Measurements from ENCODE around the gene NECAB3. TPM values are rescaled to one million over a fixed set of nuclear protein-coding genes. Genes with fewer than 3 reads are reported as not detected.

The NECAB3 gene
- total and polyA plus RNA-seq, 3 experiments from 2014 or later, result 2.7 to 20.6 (median 19.0) TPM

DNA sequence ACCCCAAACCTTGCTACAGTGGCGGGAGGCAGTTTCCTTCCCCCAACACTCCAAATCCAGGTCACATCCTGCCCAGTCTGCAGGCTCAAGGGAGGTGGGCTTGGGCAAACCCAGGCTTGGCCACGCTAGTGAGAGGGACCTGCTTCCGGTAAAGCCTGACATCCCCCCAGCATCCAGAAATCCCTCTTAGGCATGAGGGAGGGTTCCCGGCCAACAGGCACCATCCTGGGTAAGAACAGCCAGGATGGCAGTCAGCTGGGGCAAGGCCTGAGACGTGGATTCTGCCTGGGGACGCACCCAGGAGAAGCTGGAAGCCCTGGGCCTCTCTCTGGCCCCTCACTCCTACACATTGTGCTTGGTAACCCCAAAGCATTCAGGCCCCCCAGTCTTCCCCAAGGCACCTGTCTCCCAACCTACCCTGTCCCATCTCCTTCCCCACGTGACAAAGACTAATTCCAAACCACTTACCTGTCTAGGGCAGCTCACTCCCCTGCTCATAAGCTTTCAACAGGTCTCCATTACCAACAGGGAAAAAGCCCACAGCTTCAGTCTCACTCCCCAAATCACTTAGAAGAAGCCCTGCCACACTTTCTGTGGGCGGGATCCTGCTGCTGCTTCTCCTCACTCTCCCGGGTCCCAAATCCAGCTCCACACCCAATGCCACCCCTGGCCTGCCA lies 10.0 kb downstream of the NECAB3 start:
- Histone ChIP-seq H3K27ac (ENCODE audit: low read depth, low read length) (peak overlapping the region; percentile 89), H3K27me3 (ENCODE audit: insufficient read depth, low read length, poor library complexity, severe bottlenecking) (no peaks in the 10 kb centered on the region), H3K36me3 (ENCODE audit: insufficient read depth, low read length) (no peaks in the 10 kb centered on the region), H3K9me3 (ENCODE audit: low read length) (no peaks in the 10 kb centered on the region), H3K4me1 (ENCODE audit: insufficient read depth, low read length) (peaks cover 33% of the 10 kb centered on the region), H3K4me3 (ENCODE audit: low read length) (peak overlapping the region; percentile 73)
- peaks cover 34 to 54% (median 37%) of the 10 kb centered on the region in 3 donors for H3K4me1 Mint-ChIP-seq
- ChIA-PET CTCF (interaction anchor here (0.7 to 7.2 kb wide), 10 partner anchors 12 to 221 kb away, joined by 3 to 87 read pairs (median 4); partner anchors contain the start of genes CBFA2T2 and SNTA1), POLR2A (interaction anchor here (0.6 to 2.8 kb wide), 7 partner anchors 10 to 307 kb away, joined by 3 to 16 read pairs (median 4); partner anchors contain the start of genes CBFA2T2, PXMP4 and SNTA1)
- no peak for DNase-seq
- H3K36me3 Mint-ChIP-seq, result peaks cover 0 to 5% (median 0%) of the 10 kb centered on the region in 3 donors
- H3K9me3 Mint-ChIP-seq, result no peaks in the 10 kb centered on the region
- H3K27me3 Mint-ChIP-seq, result no peaks in the 10 kb centered on the region
- H3K27ac Mint-ChIP-seq, result peak overlapping the region; percentile 89 to 98 (median 94)
- H3K4me3 Mint-ChIP-seq, result peak overlapping the region; percentile 81 to 93 (median 85)

DNA sequence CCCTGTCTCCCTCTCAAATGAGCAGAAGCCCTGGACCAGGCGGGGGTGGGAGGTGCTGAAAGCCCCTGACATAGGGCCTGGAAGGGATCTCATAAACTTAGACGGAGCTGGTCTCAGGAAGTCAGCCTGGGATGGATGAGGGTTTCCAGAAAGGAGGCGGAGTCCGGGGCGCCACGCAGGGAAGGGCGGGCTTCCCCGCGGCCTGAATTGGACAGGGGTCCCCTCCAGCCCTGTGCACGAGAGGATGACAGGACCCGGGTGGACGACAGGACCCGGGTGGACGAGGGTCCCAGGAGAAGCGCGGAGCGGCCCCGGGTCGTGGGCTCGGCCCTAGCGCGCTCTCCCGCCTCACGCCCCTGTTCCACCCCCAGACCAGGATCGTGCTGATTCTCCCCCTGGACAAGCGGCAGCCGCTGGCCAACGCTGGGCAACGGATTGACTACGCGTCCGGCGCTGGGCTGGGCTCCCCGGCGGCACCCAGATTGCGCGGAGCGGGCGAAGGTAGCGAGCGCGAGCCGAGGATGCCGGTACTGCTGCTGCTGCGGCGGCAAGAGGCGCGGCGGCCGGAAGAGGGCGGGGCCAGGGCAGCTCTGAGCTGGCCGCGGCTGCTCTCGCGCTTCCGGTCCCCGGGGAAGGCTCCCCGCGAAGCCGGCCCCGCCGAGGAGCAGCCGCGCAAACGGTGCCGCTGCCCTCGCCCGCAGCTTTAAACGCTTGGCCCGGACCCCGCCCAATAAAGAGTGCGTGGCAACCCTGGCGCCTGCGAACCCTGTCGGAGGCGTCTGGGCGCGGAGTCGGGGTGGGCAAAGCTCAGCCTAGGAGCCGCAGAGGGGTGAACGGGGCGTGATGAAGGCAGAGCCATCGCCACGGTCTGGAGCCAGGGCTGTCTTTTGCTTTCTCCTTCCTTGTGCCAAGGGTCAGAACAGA lies 10.8 kb downstream of the NECAB3 start:
- Histone ChIP-seq H3K9me3 (ENCODE audit: low read length) (no peaks in the 10 kb centered on the region), H3K4me1 (ENCODE audit: insufficient read depth, low read length) (peaks cover 30% of the 10 kb centered on the region), H3K27me3 (ENCODE audit: insufficient read depth, low read length, poor library complexity, severe bottlenecking) (no peaks in the 10 kb centered on the region), H3K36me3 (ENCODE audit: insufficient read depth, low read length) (no peaks in the 10 kb centered on the region), H3K27ac (ENCODE audit: low read depth, low read length) (peak overlapping the region; percentile 89), H3K4me3 (ENCODE audit: low read length) (peak overlapping the region; percentile 73)
- no peaks in the 10 kb centered on the region for H3K27me3 Mint-ChIP-seq
- peak; percentile 77 to 89 (median 78) for DNase-seq
- ChIA-PET CTCF (interaction anchor here (1.2 to 7.2 kb wide), 7 partner anchors 11 to 206 kb away, joined by 3 to 87 read pairs (median 5); no protein-coding TSS in a partner anchor), POLR2A (interaction anchor here (0.5 to 2.8 kb wide), 13 partner anchors 9 to 449 kb away, joined by 3 to 16 read pairs (median 4); partner anchors contain the start of genes CBFA2T2, EIF2S2, PXMP4 and RALY)
- H3K9me3 Mint-ChIP-seq, result no peaks in the 10 kb centered on the region
- H3K4me1 Mint-ChIP-seq, result peaks cover 34 to 48% (median 36%) of the 10 kb centered on the region in 3 donors
- H3K27ac Mint-ChIP-seq, result peak overlapping the region; percentile 89 to 98 (median 94)
- peak overlapping the region; percentile 81 to 93 (median 85) for H3K4me3 Mint-ChIP-seq
- H3K36me3 Mint-ChIP-seq, result peaks cover 0 to 9% (median 0%) of the 10 kb centered on the region in 3 donors

DNA sequence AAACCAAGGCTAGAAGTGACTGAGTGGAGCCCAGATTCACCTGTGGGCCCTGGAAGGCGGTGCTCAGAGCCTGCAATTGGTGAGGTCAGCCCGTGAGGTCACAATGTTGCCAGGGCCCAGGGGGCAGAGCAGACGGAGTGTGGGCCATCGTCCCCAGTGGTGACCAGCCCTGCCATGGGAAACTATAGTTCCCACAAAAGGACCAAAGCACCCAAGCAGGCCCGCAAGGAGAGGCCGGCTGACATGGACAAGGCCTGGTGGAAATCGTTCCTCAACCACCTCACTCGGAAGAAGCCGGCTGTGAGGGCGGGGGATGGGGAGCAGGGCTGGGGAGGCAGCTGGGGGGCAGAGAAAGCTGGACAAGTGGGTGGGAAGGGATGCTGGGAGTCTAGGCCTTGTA lies 12.1 kb downstream of the NECAB3 start, which contains the start of gene C20orf144:
Gene C20orf144 (plus strand): TSS at position 156 of the 400 bp plus-strand sequence. CDS start 19 bp downstream, at position 175.
- DNase-seq, result no peak
- H3K27me3 Mint-ChIP-seq, result no peaks in the 10 kb centered on the region
- H3K4me1 Mint-ChIP-seq, result peaks cover 31 to 42% (median 31%) of the 10 kb centered on the region in 3 donors
- H3K4me3 ChIP-seq (ENCODE audit: low read length), result peak within 1 kb of the TSS; percentile 73
- H3K27me3 ChIP-seq (ENCODE audit: insufficient read depth, low read length, poor library complexity, severe bottlenecking), result no peaks in the 10 kb centered on the region
- POLR2A ChIA-PET, result interaction anchor here (0.5 to 1.6 kb wide), 2 partner anchors 104 to 450 kb away, joined by 3 to 7 read pairs; partner anchors contain the start of gene EIF2S2
- peak within 1 kb of the TSS; percentile 77 to 97 (median 90) for H3K27ac Mint-ChIP-seq
- peak within 1 kb of the TSS; percentile 89 for H3K27ac ChIP-seq (ENCODE audit: low read depth, low read length)
- peaks cover 25% of the 10 kb centered on the region for H3K4me1 ChIP-seq (ENCODE audit: insufficient read depth, low read length)
- H3K36me3 ChIP-seq (ENCODE audit: insufficient read depth, low read length), result no peaks in the 10 kb centered on the region
- H3K9me3 Mint-ChIP-seq, result no peaks in the 10 kb centered on the region
- no peaks in the 10 kb centered on the region for H3K9me3 ChIP-seq (ENCODE audit: low read length)
- CTCF ChIA-PET, result interaction anchor here (1.1 to 7.2 kb wide), 2 partner anchors 10 to 17 kb away, joined by 4 to 87 read pairs; no protein-coding TSS in a partner anchor
- H3K4me3 Mint-ChIP-seq, result peak within 1 kb of the TSS; percentile 81 to 93 (median 85)
- H3K36me3 Mint-ChIP-seq, result peaks cover 0 to 8% (median 0%) of the 10 kb centered on the region in 3 donors

DNA sequence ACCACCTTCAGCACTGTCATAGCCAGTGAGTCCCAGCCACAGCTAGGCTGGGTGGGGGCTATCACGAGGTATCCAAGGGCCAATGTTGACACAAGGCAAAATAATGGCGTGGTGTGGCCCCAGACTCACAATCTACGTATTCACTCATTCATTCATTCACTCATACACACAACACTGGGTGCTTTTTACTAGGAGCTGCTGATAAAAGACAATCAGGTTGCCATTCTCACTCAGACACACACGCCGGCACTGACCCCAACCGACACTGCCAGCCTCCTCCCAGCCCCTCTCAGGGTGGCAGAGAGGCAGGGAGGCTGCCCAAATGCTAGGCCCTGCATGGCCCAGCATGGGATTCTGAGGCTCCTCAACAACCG lies 13.6 kb downstream of the NECAB3 start:
- ChIA-PET POLR2A (no interaction called here), CTCF (no interaction called here)
- Histone ChIP-seq H3K27me3 (ENCODE audit: insufficient read depth, low read length, poor library complexity, severe bottlenecking) (no peaks in the 10 kb centered on the region), H3K4me3 (ENCODE audit: low read length) (no peak overlapping the region), H3K4me1 (ENCODE audit: insufficient read depth, low read length) (peaks cover 18% of the 10 kb centered on the region), H3K36me3 (ENCODE audit: insufficient read depth, low read length) (no peaks in the 10 kb centered on the region), H3K27ac (ENCODE audit: low read depth, low read length) (no peak overlapping the region), H3K9me3 (ENCODE audit: low read length) (no peaks in the 10 kb centered on the region)
- Mint-ChIP-seq H3K4me1 (peaks cover 25 to 34% (median 26%) of the 10 kb centered on the region in 3 donors), H3K4me3 (no peak overlapping the region), H3K27ac (peak overlapping the region in 3 of 8 donors; percentile 42 to 91 (median 50)), H3K36me3 (peaks cover 0 to 4% (median 0%) of the 10 kb centered on the region in 3 donors), H3K9me3 (no peaks in the 10 kb centered on the region), H3K27me3 (no peaks in the 10 kb centered on the region)
- no peak for DNase-seq

DNA sequence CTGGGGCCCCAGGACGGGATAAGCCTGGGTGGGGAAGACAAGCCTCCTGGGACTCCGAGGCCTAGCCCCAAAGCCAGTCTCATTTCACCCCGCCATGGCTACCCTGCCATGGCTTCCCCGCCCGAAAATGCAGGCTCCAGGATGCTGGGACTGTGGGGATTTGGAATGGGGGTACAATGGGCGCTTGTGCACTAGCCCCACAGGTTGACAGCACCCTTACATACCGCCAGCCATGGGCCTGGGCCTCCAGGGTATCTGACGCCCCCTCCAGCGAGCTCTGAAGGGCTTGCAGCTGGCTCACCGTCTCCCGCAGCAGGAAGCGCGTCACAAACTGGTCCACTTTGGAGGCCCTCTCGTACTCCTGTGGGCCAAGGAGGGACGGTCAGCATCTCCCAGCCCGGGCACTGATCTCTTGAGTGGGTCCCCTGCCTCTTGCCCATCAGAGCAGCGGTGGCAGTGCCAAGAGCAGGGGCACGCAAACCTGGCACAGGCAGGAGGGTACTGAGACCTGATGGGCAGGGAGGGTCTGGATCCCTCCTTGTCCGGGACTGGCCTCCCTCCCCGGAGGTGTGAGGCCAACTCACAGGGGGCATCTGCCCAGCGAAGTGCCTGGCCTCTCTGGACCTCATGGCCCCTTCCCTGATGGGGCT lies 14.1 kb downstream of the NECAB3 start:
- DNase-seq, result no peak
- ChIA-PET CTCF (no interaction called here), POLR2A (no interaction called here)
- no peak overlapping the region for H3K27ac ChIP-seq (ENCODE audit: low read depth, low read length)
- Mint-ChIP-seq H3K9me3 (no peaks in the 10 kb centered on the region), H3K27me3 (no peaks in the 10 kb centered on the region), H3K27ac (no peak overlapping the region), H3K4me3 (no peak overlapping the region), H3K36me3 (peaks cover 0 to 4% (median 0%) of the 10 kb centered on the region in 3 donors), H3K4me1 (peaks cover 21 to 29% (median 23%) of the 10 kb centered on the region in 3 donors)
- H3K9me3 ChIP-seq (ENCODE audit: low read length), result no peaks in the 10 kb centered on the region
- no peaks in the 10 kb centered on the region for H3K27me3 ChIP-seq (ENCODE audit: insufficient read depth, low read length, poor library complexity, severe bottlenecking)
- H3K36me3 ChIP-seq (ENCODE audit: insufficient read depth, low read length), result no peaks in the 10 kb centered on the region
- peaks cover 18% of the 10 kb centered on the region for H3K4me1 ChIP-seq (ENCODE audit: insufficient read depth, low read length)
- H3K4me3 ChIP-seq (ENCODE audit: low read length), result no peak overlapping the region

DNA sequence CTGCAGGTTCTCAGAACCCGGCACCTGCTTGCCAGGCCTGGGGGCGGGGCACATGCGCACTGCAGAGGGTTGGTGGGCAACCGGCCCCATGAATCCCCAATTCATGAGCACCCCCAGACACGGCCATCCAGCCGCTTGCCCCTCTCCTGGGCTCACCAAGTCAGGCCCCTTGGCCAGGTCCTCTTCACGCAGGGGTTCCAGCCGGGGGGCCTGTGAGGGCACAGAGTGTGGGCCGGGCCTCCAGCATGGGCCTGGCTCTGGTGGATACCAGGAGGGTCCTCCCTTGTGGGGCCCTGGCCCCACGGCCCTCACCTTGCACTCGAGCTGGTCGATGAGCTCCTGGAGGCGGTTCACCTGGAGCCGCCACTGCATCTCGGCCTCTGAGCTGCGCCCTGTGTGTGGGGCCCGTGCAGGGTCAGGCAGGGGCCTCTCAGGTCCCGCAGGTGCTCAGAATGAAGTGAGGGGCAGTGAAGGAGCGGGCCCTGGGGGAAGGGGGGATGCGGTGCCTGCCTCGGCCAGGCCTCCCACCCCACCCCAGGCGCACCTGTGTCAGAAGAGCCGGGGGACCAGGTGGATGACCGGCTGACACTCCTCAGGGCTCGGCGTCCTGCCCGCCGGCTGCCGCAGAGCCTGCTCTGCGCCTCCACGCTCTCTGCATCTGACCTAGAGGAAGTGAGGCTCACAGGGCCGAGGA lies 14.7 kb downstream of the NECAB3 start:
- no peak for DNase-seq
- no peaks in the 10 kb centered on the region for H3K27me3 ChIP-seq (ENCODE audit: insufficient read depth, low read length, poor library complexity, severe bottlenecking)
- peaks cover 14 to 22% (median 17%) of the 10 kb centered on the region in 3 donors for H3K4me1 Mint-ChIP-seq
- CTCF ChIA-PET, result no interaction called here
- POLR2A ChIA-PET, result no interaction called here
- no peaks in the 10 kb centered on the region for H3K9me3 ChIP-seq (ENCODE audit: low read length)
- peaks cover 0 to 4% (median 0%) of the 10 kb centered on the region in 3 donors for H3K36me3 Mint-ChIP-seq
- H3K27ac ChIP-seq (ENCODE audit: low read depth, low read length), result no peak overlapping the region
- no peaks in the 10 kb centered on the region for H3K9me3 Mint-ChIP-seq
- no peak overlapping the region for H3K27ac Mint-ChIP-seq
- peaks cover 16% of the 10 kb centered on the region for H3K4me1 ChIP-seq (ENCODE audit: insufficient read depth, low read length)
- H3K27me3 Mint-ChIP-seq, result peaks cover 0 to 1% of the 10 kb centered on the region in 2 donors
- no peak overlapping the region for H3K4me3 ChIP-seq (ENCODE audit: low read length)
- no peak overlapping the region for H3K4me3 Mint-ChIP-seq
- no peaks in the 10 kb centered on the region for H3K36me3 ChIP-seq (ENCODE audit: insufficient read depth, low read length)

DNA sequence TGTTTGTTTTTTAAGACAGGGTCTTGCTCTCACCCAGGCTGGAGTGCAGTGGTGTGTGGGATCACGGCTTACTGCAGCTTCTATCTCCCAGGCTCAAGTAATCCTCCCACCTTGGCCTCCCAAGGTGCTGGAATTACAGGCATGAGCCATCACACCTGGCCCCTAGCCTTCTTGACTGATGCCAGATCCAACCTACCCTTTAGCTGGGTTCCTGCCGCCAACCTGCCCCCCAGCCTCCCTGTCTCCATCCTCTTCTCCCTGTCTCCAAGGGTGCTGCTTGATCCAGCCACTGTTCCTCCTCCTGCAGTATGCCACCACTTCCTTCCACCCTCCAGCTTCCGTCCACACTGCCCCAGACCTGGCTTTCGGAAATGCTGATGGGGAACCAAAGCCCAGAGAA lies 15.3 kb downstream of the NECAB3 start:
- DNase-seq, result no peak
- Mint-ChIP-seq H3K4me1 (peaks cover 9 to 17% (median 13%) of the 10 kb centered on the region in 3 donors), H3K27ac (no peak overlapping the region), H3K27me3 (peaks cover 0 to 1% of the 10 kb centered on the region in 2 donors), H3K9me3 (no peaks in the 10 kb centered on the region), H3K4me3 (no peak overlapping the region), H3K36me3 (peaks cover 0 to 4% (median 0%) of the 10 kb centered on the region in 3 donors)
- Histone ChIP-seq H3K4me3 (ENCODE audit: low read length) (no peak overlapping the region), H3K36me3 (ENCODE audit: insufficient read depth, low read length) (no peaks in the 10 kb centered on the region), H3K4me1 (ENCODE audit: insufficient read depth, low read length) (peaks cover 11% of the 10 kb centered on the region), H3K27ac (ENCODE audit: low read depth, low read length) (no peak overlapping the region), H3K27me3 (ENCODE audit: insufficient read depth, low read length, poor library complexity, severe bottlenecking) (no peaks in the 10 kb centered on the region), H3K9me3 (ENCODE audit: low read length) (no peaks in the 10 kb centered on the region)
- ChIA-PET POLR2A (no interaction called here), CTCF (interaction anchor here (13.0 kb wide), 1 partner anchor 7 kb away, joined by 87 read pairs; the partner anchor contains the start of genes ACTL10 and C20orf144)

Data from CD8-positive, alpha-beta memory T cell (primary cell).